Keratinocyte (primary cell): ENCODE data around the gene HEXB. TPM values are rescaled to one million over a fixed set of nuclear protein-coding genes. Genes with fewer than 3 reads are reported as not detected.

Source experiments
- DNase-seq: peaks from one replicate; pipeline ENCODE4 v3.0.0-alpha.2; 2011; ENCODE audit warnings: low read depth, missing footprints, low spot score
- FAIRE-seq: peaks from 2 replicates; lab custom pipeline; 2011; peaks lifted over from hg19 to GRCh38; lab: Jason Lieb, UNC
- H2AFZ ChIP-seq: 2 replicates; pipeline ENCODE4 v1.6.0; 2012; ENCODE audit warnings: low read length, control low read depth, inconsistent platforms; ENCODE audit not compliant: control insufficient read depth
- H3K27ac ChIP-seq: 2 replicates; pipeline ENCODE4 v1.5.1; 2011; ENCODE audit warnings: low read length; ENCODE audit not compliant: control insufficient read depth, insufficient read depth
- H3K27me3 ChIP-seq: 3 replicates; pipeline ENCODE4 v1.6.0; 2011; ENCODE audit warnings: low read length; ENCODE audit not compliant: control insufficient read depth, insufficient read depth; ENCODE audit errors: extremely low read depth
- H3K36me3 ChIP-seq, 2 experiments: 2 replicates in 1 of 2; 3 replicates in 1 of 2; pipeline ENCODE4 v1.5.1; 2011; ENCODE audit warnings: low read length in 2 of 2, mild to moderate bottlenecking in 1 of 2; ENCODE audit not compliant: control insufficient read depth in 2 of 2, insufficient read depth in 2 of 2; ENCODE audit errors: extremely low read depth in 1 of 2
- H3K4me1 ChIP-seq: 3 replicates; pipeline ENCODE4 v1.5.1; 2011; ENCODE audit warnings: low read length; ENCODE audit not compliant: control insufficient read depth, insufficient read depth; ENCODE audit errors: extremely low read depth
- H3K4me2 ChIP-seq: 3 replicates; pipeline ENCODE4 v1.6.0; 2011; ENCODE audit warnings: low read depth, low read length; ENCODE audit not compliant: control insufficient read depth, insufficient read depth; ENCODE audit errors: extremely low read depth
- H3K4me3 ChIP-seq, 3 experiments: fragments of 200-600 bp in 1 of 3; sonication (generic) in 1 of 3; 2 replicates in 2 of 3; 3 replicates in 1 of 3; pipeline ENCODE4 v1.5.1; 2011 to 2016; ENCODE audit warnings: low read length in 3 of 3, mild to moderate bottlenecking in 3 of 3, control low read depth in 2 of 3, inconsistent platforms in 1 of 3, low read depth in 1 of 3, mixed read lengths in 1 of 3, mixed run types in 1 of 3, moderate library complexity in 1 of 3; ENCODE audit not compliant: control insufficient read depth in 2 of 3, insufficient read depth in 2 of 3; ENCODE audit errors: extremely low read depth in 1 of 3
- H3K79me2 ChIP-seq: 2 replicates; pipeline ENCODE4 v1.6.0; 2012; ENCODE audit warnings: low read length; ENCODE audit not compliant: control insufficient read depth, insufficient read depth
- H3K9ac ChIP-seq: 3 replicates; pipeline ENCODE4 v1.6.0; 2011; ENCODE audit warnings: low read length; ENCODE audit not compliant: control insufficient read depth, insufficient read depth; ENCODE audit errors: extremely low read depth
- H3K9me1 ChIP-seq: 3 replicates; pipeline ENCODE4 v1.6.0; 2011; ENCODE audit warnings: low read length; ENCODE audit not compliant: control insufficient read depth, insufficient read depth; ENCODE audit errors: extremely low read depth
- H3K9me3 ChIP-seq: 2 replicates; pipeline ENCODE4 v1.5.1; 2012; ENCODE audit warnings: low read depth, low read length; ENCODE audit not compliant: control insufficient read depth
- H4K20me1 ChIP-seq: 3 replicates; pipeline ENCODE4 v1.6.0; 2011; ENCODE audit warnings: low read length; ENCODE audit not compliant: control insufficient read depth, insufficient read depth; ENCODE audit errors: extremely low read depth
- EZH2 ChIP-seq: IDR thresholded peaks from one replicate; pipeline ENCODE4 v1.6.1; 2012; ENCODE audit warnings: inconsistent platforms, mild to moderate bottlenecking, low read length, moderate library complexity
- dilution Hi-C: fragments of 300-500 bp; cut with MboI; formaldehyde crosslinking; loops from one replicate; pipeline ENCODE4 v1.7.0; 2020; ENCODE audit warnings: low sequenced_read_pairs; ENCODE audit not compliant: extremely low pct_ligation_motif_present
- polyA plus RNA-seq, 5 experiments: library from polyadenylated mRNA; depleted of rRNA in 3 of 5; stranded (reverse) in 3 of 5; stranded (forward) in 1 of 5; unstranded in 1 of 5; fragments of >200 nt; gene quantifications; 1 replicate in 1 of 5; 2 replicates in 3 of 5; 3 replicates in 1 of 5; pipeline versions ENCODE4 v1.2.1 to v1.2.3, GENCODE V29; 2011 to 2012; ENCODE audit warnings: missing spikeins in 2 of 5, low read depth in 1 of 5, low replicate concordance in 1 of 5
- TF ChIP-seq, protein P1 (sequence below), 3 experiments: IDR thresholded peaks in 1 of 3; conservative IDR thresholded peaks in 1 of 3; optimal IDR thresholded peaks in 1 of 3; 2 replicates in 2 of 3; 3 replicates in 1 of 3; pipeline versions ENCODE3 to v1.5.1; 2011; ENCODE audit warnings: low read length in 3 of 3, mild to moderate bottlenecking in 3 of 3, moderate library complexity in 2 of 3, control low read depth in 1 of 3, inconsistent platforms in 1 of 3; ENCODE audit not compliant: insufficient read depth in 2 of 3; ENCODE audit errors: extremely low read depth in 1 of 3

HEXB gene
- polyA plus RNA-seq, 1 donor (not counting 4 experiments of a cell fraction or from before 2014, with no cell fraction given) = 192 TPM

DNA sequence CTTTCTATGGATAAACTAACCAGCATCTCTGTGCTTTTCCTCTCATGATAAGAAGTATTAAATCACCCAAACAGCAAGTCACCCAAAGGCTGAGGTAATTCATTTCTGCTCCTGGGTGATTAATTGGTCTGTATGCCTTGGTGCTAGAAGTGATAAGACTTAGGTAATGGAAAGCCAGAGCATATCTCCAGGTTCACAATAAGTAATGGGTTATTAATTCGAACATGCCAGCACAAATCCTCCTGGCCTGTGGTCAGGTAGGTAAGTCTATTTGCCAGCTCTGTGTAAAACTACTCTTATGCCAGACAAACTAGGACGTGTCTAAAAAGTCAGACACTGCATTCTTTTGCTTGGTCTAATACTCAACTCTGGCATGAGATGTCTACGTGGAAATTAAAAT, 33.3 kb upstream of the HEXB start:
- dilution Hi-C loops = no loop called here
- no peak for TF ChIP-seq EZH2
- TF ChIP-seq, protein P1, sequence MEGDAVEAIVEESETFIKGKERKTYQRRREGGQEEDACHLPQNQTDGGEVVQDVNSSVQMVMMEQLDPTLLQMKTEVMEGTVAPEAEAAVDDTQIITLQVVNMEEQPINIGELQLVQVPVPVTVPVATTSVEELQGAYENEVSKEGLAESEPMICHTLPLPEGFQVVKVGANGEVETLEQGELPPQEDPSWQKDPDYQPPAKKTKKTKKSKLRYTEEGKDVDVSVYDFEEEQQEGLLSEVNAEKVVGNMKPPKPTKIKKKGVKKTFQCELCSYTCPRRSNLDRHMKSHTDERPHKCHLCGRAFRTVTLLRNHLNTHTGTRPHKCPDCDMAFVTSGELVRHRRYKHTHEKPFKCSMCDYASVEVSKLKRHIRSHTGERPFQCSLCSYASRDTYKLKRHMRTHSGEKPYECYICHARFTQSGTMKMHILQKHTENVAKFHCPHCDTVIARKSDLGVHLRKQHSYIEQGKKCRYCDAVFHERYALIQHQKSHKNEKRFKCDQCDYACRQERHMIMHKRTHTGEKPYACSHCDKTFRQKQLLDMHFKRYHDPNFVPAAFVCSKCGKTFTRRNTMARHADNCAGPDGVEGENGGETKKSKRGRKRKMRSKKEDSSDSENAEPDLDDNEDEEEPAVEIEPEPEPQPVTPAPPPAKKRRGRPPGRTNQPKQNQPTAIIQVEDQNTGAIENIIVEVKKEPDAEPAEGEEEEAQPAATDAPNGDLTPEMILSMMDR (optimal IDR thresholded peaks at IDR 0.05 in 1 of 3, IDR thresholded peaks at IDR 0.05 in 1 of 3, conservative IDR thresholded peaks at IDR 0.05 in 1 of 3; ENCODE audit: extremely low read depth in 1 of 3, insufficient read depth in 2 of 3, low read length in 3 of 3) = no peak
- Histone ChIP-seq H3K4me2 (peak overlapping the region; percentile 63), H3K4me3 (no peak overlapping the region), H3K36me3 (no peaks in the 10 kb centered on the region), H3K9ac (peak overlapping the region; percentile 38), H3K79me2 (no peaks in the 10 kb centered on the region), H3K4me1 (peaks cover 30% of the 10 kb centered on the region), H4K20me1 (no peaks in the 10 kb centered on the region), H3K27me3 (no peaks in the 10 kb centered on the region), H2AFZ (peak overlapping the region; percentile 14), H3K27ac (peak overlapping the region; percentile 53), H3K9me3 (no peaks in the 10 kb centered on the region), H3K9me1 (no peaks in the 10 kb centered on the region)
- no peak for DNase-seq
- FAIRE-seq = peak; percentile 98

DNA sequence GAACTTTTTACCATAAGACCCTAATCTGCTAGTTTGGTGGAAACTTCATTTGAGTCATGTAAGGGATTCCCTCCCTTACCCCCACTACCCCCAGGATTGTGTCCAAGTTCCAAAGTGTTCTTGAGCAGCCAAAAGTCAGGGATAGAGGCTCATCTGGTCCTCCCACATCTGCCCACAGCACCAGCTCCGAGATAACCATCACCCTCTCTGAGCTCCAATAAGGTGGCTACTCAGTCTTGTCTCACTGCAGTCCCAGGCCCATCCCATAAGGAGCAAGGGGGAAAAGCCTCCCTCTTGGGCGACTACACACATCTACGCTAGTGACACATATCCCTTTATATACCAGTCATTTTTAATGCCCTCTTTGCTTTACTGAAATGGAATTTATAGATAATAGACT, 32.5 kb upstream of the HEXB start:
- DNase-seq = no peak
- H3K9ac ChIP-seq = no peak overlapping the region
- no peak for FAIRE-seq
- H3K4me1 ChIP-seq = peaks cover 23% of the 10 kb centered on the region
- H3K9me1 ChIP-seq = no peaks in the 10 kb centered on the region
- H2AFZ ChIP-seq = no peak overlapping the region
- no peak for TF ChIP-seq EZH2
- TF ChIP-seq, protein P1 (optimal IDR thresholded peaks at IDR 0.05 in 1 of 3, IDR thresholded peaks at IDR 0.05 in 1 of 3, conservative IDR thresholded peaks at IDR 0.05 in 1 of 3; ENCODE audit: extremely low read depth in 1 of 3, insufficient read depth in 2 of 3, low read length in 3 of 3) = no peak
- peak overlapping the region; percentile 63 for H3K4me2 ChIP-seq
- H3K9me3 ChIP-seq = no peaks in the 10 kb centered on the region
- H3K4me3 ChIP-seq = no peak overlapping the region
- dilution Hi-C loops = no loop called here
- no peaks in the 10 kb centered on the region for H3K27me3 ChIP-seq
- H3K79me2 ChIP-seq = no peaks in the 10 kb centered on the region
- no peaks in the 10 kb centered on the region for H3K36me3 ChIP-seq
- H3K27ac ChIP-seq = peak overlapping the region; percentile 10
- no peaks in the 10 kb centered on the region for H4K20me1 ChIP-seq
